Measurements from ENCODE around the gene PHAF1. TPM values are rescaled to one million over a fixed set of nuclear protein-coding genes. Genes with fewer than 3 reads are reported as not detected.

Gene PHAF1
- polyA plus RNA-seq, 1 donor from 2014 or later = 9.8 TPM

DNA sequence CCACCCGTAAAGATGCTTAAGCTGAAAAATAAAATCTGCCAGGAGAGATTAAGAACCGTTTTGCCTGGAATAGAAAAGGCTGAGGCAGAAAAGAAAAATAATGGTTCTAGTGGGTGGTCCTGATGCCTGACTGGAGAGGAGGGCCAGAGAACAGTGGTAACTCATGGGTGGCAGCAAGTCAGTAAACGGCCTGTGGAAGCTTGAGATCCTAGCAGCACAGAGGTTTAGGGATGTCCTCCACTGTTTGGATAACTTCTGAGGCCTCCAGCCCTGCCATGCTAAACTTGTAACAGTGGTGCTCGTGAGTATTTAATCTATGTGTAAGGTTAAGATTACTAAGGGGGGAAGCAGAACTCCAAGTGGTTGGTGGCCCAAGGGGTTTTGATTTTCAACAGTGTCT is 21.2 kb upstream of the PHAF1 start:
- Histone ChIP-seq H3F3A (ENCODE audit: insufficient read depth, low read length, poor library complexity, severe bottlenecking) (no peaks in the 10 kb centered on the region), H3K4me2 (ENCODE audit: low read length) (no peak overlapping the region), H3K9ac (ENCODE audit: low read length) (no peak overlapping the region), H3K27ac (ENCODE audit: low read length) (no peak overlapping the region), H3K79me2 (replicated peaks; ENCODE audit: insufficient read depth, low read length) (no peaks in the 10 kb centered on the region), H3K9me3 (ENCODE audit: low read length) (no peaks in the 10 kb centered on the region), H3K9me2 (ENCODE audit: insufficient read depth, low read length) (no peaks in the 10 kb centered on the region), H3K27me3 (ENCODE audit: insufficient read depth, low read depth, low read length) (no peaks in the 10 kb centered on the region), H3K4me3 (ENCODE audit: low read length) (no peak overlapping the region), H3K36me3 (ENCODE audit: insufficient read depth, low read length) (no peaks in the 10 kb centered on the region), H2AFZ (ENCODE audit: low read depth, low read length) (no peak overlapping the region), H4K20me1 (ENCODE audit: insufficient read depth) (no peaks in the 10 kb centered on the region)
- TF ChIP-seq MXI1 (conservative IDR thresholded peaks at IDR 0.05; ENCODE audit: poor library complexity, severe bottlenecking) = no peak
- TF ChIP-seq SMC3 (conservative IDR thresholded peaks at IDR 0.05; ENCODE audit: poor library complexity) = no peak
- no peak for TF ChIP-seq EZH2 (IDR thresholded peaks at IDR 0.05; ENCODE audit: borderline replicate concordance, insufficient read depth, low read length, poor library complexity, severe bottlenecking)
- no peak for TF ChIP-seq EP300 (conservative IDR thresholded peaks at IDR 0.05; ENCODE audit: poor library complexity, severe bottlenecking)
- TF ChIP-seq, protein P1, sequence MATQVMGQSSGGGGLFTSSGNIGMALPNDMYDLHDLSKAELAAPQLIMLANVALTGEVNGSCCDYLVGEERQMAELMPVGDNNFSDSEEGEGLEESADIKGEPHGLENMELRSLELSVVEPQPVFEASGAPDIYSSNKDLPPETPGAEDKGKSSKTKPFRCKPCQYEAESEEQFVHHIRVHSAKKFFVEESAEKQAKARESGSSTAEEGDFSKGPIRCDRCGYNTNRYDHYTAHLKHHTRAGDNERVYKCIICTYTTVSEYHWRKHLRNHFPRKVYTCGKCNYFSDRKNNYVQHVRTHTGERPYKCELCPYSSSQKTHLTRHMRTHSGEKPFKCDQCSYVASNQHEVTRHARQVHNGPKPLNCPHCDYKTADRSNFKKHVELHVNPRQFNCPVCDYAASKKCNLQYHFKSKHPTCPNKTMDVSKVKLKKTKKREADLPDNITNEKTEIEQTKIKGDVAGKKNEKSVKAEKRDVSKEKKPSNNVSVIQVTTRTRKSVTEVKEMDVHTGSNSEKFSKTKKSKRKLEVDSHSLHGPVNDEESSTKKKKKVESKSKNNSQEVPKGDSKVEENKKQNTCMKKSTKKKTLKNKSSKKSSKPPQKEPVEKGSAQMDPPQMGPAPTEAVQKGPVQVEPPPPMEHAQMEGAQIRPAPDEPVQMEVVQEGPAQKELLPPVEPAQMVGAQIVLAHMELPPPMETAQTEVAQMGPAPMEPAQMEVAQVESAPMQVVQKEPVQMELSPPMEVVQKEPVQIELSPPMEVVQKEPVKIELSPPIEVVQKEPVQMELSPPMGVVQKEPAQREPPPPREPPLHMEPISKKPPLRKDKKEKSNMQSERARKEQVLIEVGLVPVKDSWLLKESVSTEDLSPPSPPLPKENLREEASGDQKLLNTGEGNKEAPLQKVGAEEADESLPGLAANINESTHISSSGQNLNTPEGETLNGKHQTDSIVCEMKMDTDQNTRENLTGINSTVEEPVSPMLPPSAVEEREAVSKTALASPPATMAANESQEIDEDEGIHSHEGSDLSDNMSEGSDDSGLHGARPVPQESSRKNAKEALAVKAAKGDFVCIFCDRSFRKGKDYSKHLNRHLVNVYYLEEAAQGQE (IDR thresholded peaks at IDR 0.05; ENCODE audit: borderline replicate concordance) = no peak
- no peak for TF ChIP-seq TAF1 (IDR thresholded peaks at IDR 0.05; ENCODE audit: low read depth)
- TF ChIP-seq RAD21 (conservative IDR thresholded peaks at IDR 0.05) = no peak
- no peak for TF ChIP-seq POLR2AphosphoS5 (IDR thresholded peaks at IDR 0.05)
- TF ChIP-seq CTCF (IDR thresholded peaks at IDR 0.05; ENCODE audit: poor library complexity, severe bottlenecking) = no peak

DNA sequence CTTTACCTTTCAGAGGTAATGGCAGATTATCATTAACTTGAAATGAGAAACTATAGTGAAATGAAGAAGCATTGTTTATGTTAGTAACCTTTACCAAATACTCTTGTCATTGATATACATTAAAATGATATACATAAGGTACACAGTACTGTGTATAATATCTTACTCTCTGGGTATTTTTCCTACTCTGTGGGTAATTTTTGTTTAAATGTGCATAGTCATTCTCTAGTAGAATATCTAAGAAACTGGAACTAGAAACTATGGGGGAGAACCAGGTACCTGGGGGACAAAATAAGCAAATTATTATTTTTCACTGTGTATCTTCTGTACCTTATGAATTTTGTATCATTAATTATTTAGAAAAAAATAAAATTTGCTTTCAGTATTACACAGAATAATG is 20.6 kb upstream of the PHAF1 start:
- H3K9ac ChIP-seq (ENCODE audit: low read length) = no peak overlapping the region
- no peak overlapping the region for H3K4me2 ChIP-seq (ENCODE audit: low read length)
- no peak overlapping the region for H3K27ac ChIP-seq (ENCODE audit: low read length)
- TF ChIP-seq CTCF (IDR thresholded peaks at IDR 0.05; ENCODE audit: poor library complexity, severe bottlenecking) (no peak), MXI1 (conservative IDR thresholded peaks at IDR 0.05; ENCODE audit: poor library complexity, severe bottlenecking) (no peak), POLR2AphosphoS5 (IDR thresholded peaks at IDR 0.05) (no peak), SMC3 (conservative IDR thresholded peaks at IDR 0.05; ENCODE audit: poor library complexity) (no peak), EP300 (conservative IDR thresholded peaks at IDR 0.05; ENCODE audit: poor library complexity, severe bottlenecking) (no peak), EZH2 (IDR thresholded peaks at IDR 0.05; ENCODE audit: borderline replicate concordance, insufficient read depth, low read length, poor library complexity, severe bottlenecking) (no peak), RAD21 (conservative IDR thresholded peaks at IDR 0.05) (no peak), TAF1 (IDR thresholded peaks at IDR 0.05; ENCODE audit: low read depth) (no peak)
- TF ChIP-seq, protein P1 (IDR thresholded peaks at IDR 0.05; ENCODE audit: borderline replicate concordance) = no peak
- no peak overlapping the region for H3K4me3 ChIP-seq (ENCODE audit: low read length)
- H3K36me3 ChIP-seq (ENCODE audit: insufficient read depth, low read length) = no peaks in the 10 kb centered on the region
- no peaks in the 10 kb centered on the region for H3K79me2 ChIP-seq (replicated peaks; ENCODE audit: insufficient read depth, low read length)
- no peaks in the 10 kb centered on the region for H3K9me3 ChIP-seq (ENCODE audit: low read length)
- no peaks in the 10 kb centered on the region for H3K9me2 ChIP-seq (ENCODE audit: insufficient read depth, low read length)
- no peaks in the 10 kb centered on the region for H3F3A ChIP-seq (ENCODE audit: insufficient read depth, low read length, poor library complexity, severe bottlenecking)
- H4K20me1 ChIP-seq (ENCODE audit: insufficient read depth) = no peaks in the 10 kb centered on the region
- H2AFZ ChIP-seq (ENCODE audit: low read depth, low read length) = no peak overlapping the region
- no peaks in the 10 kb centered on the region for H3K27me3 ChIP-seq (ENCODE audit: insufficient read depth, low read depth, low read length)

Data from neural cell (in vitro differentiated cells).